H1 (cell line): ENCODE measurements around the gene AP2A2. TPM values are rescaled to one million over a fixed set of nuclear protein-coding genes. Genes with fewer than 3 reads are reported as not detected.

Source experiments
- CTCF ChIA-PET: fragments of 300-600 bp; sonication (Branson Sonifier 250); formaldehyde crosslinking; loops from one replicate; lab custom pipeline; 2021; ENCODE audit not compliant: partially characterized antibody; lab: Charles Lee
- POLR2A ChIA-PET: fragments of 300-600 bp; sonication (Branson Sonifier 250); formaldehyde crosslinking; loops from one replicate; lab custom pipeline; 2021; ENCODE audit warnings: inconsistent platforms; ENCODE audit not compliant: partially characterized antibody; lab: Charles Lee
- DNase-seq, 2 experiments: peaks; one replicate each; pipeline versions ENCODE4 v3.0.0 to v3.0.0-alpha.2; 2010 to 2022; ENCODE audit warnings: low spot score in 2 of 2, low read depth in 1 of 2, mixed read lengths in 1 of 2
- FAIRE-seq: peaks from 2 replicates; lab custom pipeline; 2011; peaks lifted over from hg19 to GRCh38; lab: Jason Lieb, UNC
- H2AFZ ChIP-seq: 2 replicates; pipeline ENCODE4 v1.8.1; 2012; ENCODE audit warnings: low read length, inconsistent platforms
- H2AK5ac ChIP-seq: 2 replicates; pipeline ENCODE4 v1.6.1; 2013; ENCODE audit warnings: low read depth, low read length
- H2BK120ac ChIP-seq: replicated peaks from 2 replicates; pipeline ENCODE3; 2013; ENCODE audit warnings: low read depth, low read length, inconsistent platforms
- H2BK12ac ChIP-seq: 2 replicates; pipeline ENCODE4 v1.6.1; 2013; ENCODE audit warnings: low read depth, low read length
- H2BK15ac ChIP-seq: 2 replicates; pipeline ENCODE4 v1.6.1; 2013; ENCODE audit warnings: low read length
- H2BK20ac ChIP-seq: 2 replicates; pipeline ENCODE4 v1.6.1; 2013; ENCODE audit warnings: low read length
- H2BK5ac ChIP-seq: 2 replicates; pipeline ENCODE4 v1.6.1; 2013; ENCODE audit warnings: low read depth, low read length
- H3K14ac ChIP-seq: 2 replicates; pipeline ENCODE4 v1.6.1; 2013; ENCODE audit warnings: inconsistent platforms; ENCODE audit not compliant: insufficient read length
- H3K18ac ChIP-seq: 2 replicates; pipeline ENCODE4 v1.6.1; 2013; ENCODE audit warnings: low read length; ENCODE audit errors: extremely low read depth
- H3K23ac ChIP-seq: 2 replicates; pipeline ENCODE4 v1.6.1; 2013; ENCODE audit warnings: inconsistent platforms; ENCODE audit not compliant: insufficient read length
- H3K23me2 ChIP-seq: 2 replicates; pipeline ENCODE4 v1.6.1; 2013; ENCODE audit warnings: low read depth, low read length
- H3K27ac ChIP-seq: 2 replicates; pipeline ENCODE4 v1.6.1; 2011; ENCODE audit warnings: low read depth, low read length, inconsistent platforms
- H3K27me3 ChIP-seq, 4 experiments: replicated peaks in 1 of 4; 1 replicate in 1 of 4; 2 replicates in 3 of 4; pipeline versions ENCODE4 v1.6.1 to v1.8.1; 2011 to 2013; ENCODE audit warnings: low read length in 3 of 4, mild to moderate bottlenecking in 3 of 4, inconsistent platforms in 2 of 4, mixed read lengths in 2 of 4, moderate library complexity in 1 of 4; ENCODE audit not compliant: control insufficient read depth in 3 of 4, insufficient read depth in 3 of 4; ENCODE audit errors: extremely low read depth in 1 of 4
- H3K36me3 ChIP-seq, 4 experiments: 2 replicates each; pipeline versions ENCODE4 v1.6.1 to v1.8.1; 2011 to 2013; ENCODE audit warnings: mild to moderate bottlenecking in 4 of 4, low read length in 3 of 4, moderate library complexity in 2 of 4, control low read depth in 1 of 4, inconsistent platforms in 1 of 4; ENCODE audit not compliant: insufficient read depth in 4 of 4, control insufficient read depth in 2 of 4
- H3K4ac ChIP-seq: replicated peaks from 2 replicates; pipeline ENCODE3; 2013; ENCODE audit warnings: low read length, low read depth, mixed read lengths, inconsistent platforms; ENCODE audit not compliant: insufficient read length
- H3K4me1 ChIP-seq, 4 experiments: replicated peaks in 1 of 4; 1 replicate in 1 of 4; 2 replicates in 3 of 4; pipeline versions ENCODE4 v1.6.1 to v1.8.1; 2011 to 2013; ENCODE audit warnings: low read length in 3 of 4, inconsistent platforms in 2 of 4, mixed read lengths in 1 of 4; ENCODE audit not compliant: insufficient read depth in 4 of 4, control insufficient read depth in 3 of 4
- H3K4me2 ChIP-seq, 2 experiments: 2 replicates each; pipeline versions ENCODE4 v1.6.1 to v1.8.1; 2011 to 2013; ENCODE audit warnings: low read depth in 2 of 2, low read length in 2 of 2, control low read depth in 1 of 2, inconsistent platforms in 1 of 2, mild to moderate bottlenecking in 1 of 2; ENCODE audit not compliant: insufficient read depth in 1 of 2
- H3K4me3 ChIP-seq, 4 experiments: fragments of 200-600, 300-600 bp in 1 of 4; sonication (generic), shearing (Covaris generic), sonication (Bioruptor Twin) in 1 of 4; 2 replicates each; pipeline versions ENCODE4 v1.5.1 to v1.8.1; 2011 to 2016; ENCODE audit warnings: low read length in 4 of 4, low read depth in 3 of 4, control low read depth in 2 of 4, inconsistent platforms in 2 of 4, mild to moderate bottlenecking in 2 of 4, mixed read lengths in 1 of 4, moderate library complexity in 1 of 4; ENCODE audit not compliant: insufficient read depth in 2 of 4; ENCODE audit errors: extremely low read depth in 1 of 4
- H3K56ac ChIP-seq: replicated peaks from 2 replicates; pipeline ENCODE3; 2013; ENCODE audit warnings: low read depth, mild to moderate bottlenecking, mixed read lengths, low read length, inconsistent platforms; ENCODE audit not compliant: insufficient read length
- H3K79me1 ChIP-seq: 2 replicates; pipeline ENCODE4 v1.6.1; 2013; ENCODE audit warnings: low read depth, low read length, control low read depth
- H3K79me2 ChIP-seq, 2 experiments: 2 replicates each; pipeline versions ENCODE4 v1.6.1 to v1.8.1; 2012 to 2013; ENCODE audit warnings: low read length in 2 of 2, mild to moderate bottlenecking in 2 of 2, inconsistent platforms in 1 of 2; ENCODE audit not compliant: insufficient read depth in 2 of 2, control insufficient read depth in 1 of 2
- H3K9ac ChIP-seq, 4 experiments: replicated peaks in 1 of 4; 1 replicate in 1 of 4; 2 replicates in 3 of 4; pipeline versions ENCODE4 v1.6.1 to v1.8.1; 2011 to 2013; ENCODE audit warnings: low read depth in 3 of 4, low read length in 3 of 4, control low read depth in 2 of 4, mild to moderate bottlenecking in 2 of 4, moderate library complexity in 2 of 4, inconsistent platforms in 1 of 4; ENCODE audit errors: extremely low read depth in 1 of 4
- H3K9me3 ChIP-seq, 2 experiments: 2 replicates each; pipeline versions ENCODE4 v1.6.1 to v1.8.1; 2012 to 2013; ENCODE audit warnings: mild to moderate bottlenecking in 2 of 2, moderate library complexity in 2 of 2, control low read depth in 1 of 2, inconsistent platforms in 1 of 2, low read depth in 1 of 2, low read length in 1 of 2, mixed read lengths in 1 of 2; ENCODE audit not compliant: insufficient read depth in 2 of 2
- H4K20me1 ChIP-seq, 2 experiments: replicated peaks in 1 of 2; 2 replicates each; pipeline versions ENCODE3 to v1.8.1; 2011 to 2013; ENCODE audit warnings: inconsistent platforms in 2 of 2, low read length in 2 of 2, mild to moderate bottlenecking in 1 of 2; ENCODE audit not compliant: insufficient read depth in 2 of 2, control insufficient read depth in 1 of 2
- H4K5ac ChIP-seq: 2 replicates; pipeline ENCODE4 v1.6.1; 2013; ENCODE audit warnings: low read length, low read depth, mixed read lengths, inconsistent platforms; ENCODE audit not compliant: insufficient read length
- H4K8ac ChIP-seq: 2 replicates; pipeline ENCODE4 v1.8.0; 2013; ENCODE audit warnings: mild to moderate bottlenecking, moderate library complexity, low read length, inconsistent platforms; ENCODE audit not compliant: insufficient read depth; ENCODE audit errors: extremely low read depth
- H4K91ac ChIP-seq: replicated peaks from 2 replicates; pipeline ENCODE3; 2013; ENCODE audit warnings: low read length, mixed read lengths, inconsistent platforms; ENCODE audit not compliant: insufficient read length
- JUN ChIP-seq: IDR thresholded peaks from 2 replicates; pipeline ENCODE4 v1.6.1; 2011; ENCODE audit warnings: low read depth, mild to moderate bottlenecking, improper control_type of control experiment, low read length
- KDM1A ChIP-seq: fragments of 200-600, 300-600 bp; sonication (generic); IDR thresholded peaks from 2 replicates; pipeline ENCODE4 v1.7.1; 2016; ENCODE audit warnings: mild to moderate bottlenecking, low read length, borderline replicate concordance
- WGBS, 2 experiments: shearing (Covaris generic) in 1 of 2; methylation state at CpG; one replicate each; pipeline versions ENCODE4 v1.1.6 to v1.1.7; 2013 to 2015; ENCODE audit warnings: low lambda C conversion rate in 2 of 2, mixed read lengths in 2 of 2, inconsistent platforms in 1 of 2, low coverage in 1 of 2, missing lambda C conversion rate in 1 of 2; ENCODE audit not compliant: insufficient replicate concordance in 2 of 2, insufficient coverage in 1 of 2, insufficient read length in 1 of 2; ENCODE audit errors: extremely low coverage in 1 of 2, missing lambda C conversion rate in 1 of 2; 5-methylcytosine and 5-hydroxymethylcytosine counted together
- polyA plus RNA-seq, 7 experiments: library from polyadenylated mRNA; depleted of rRNA in 3 of 7; stranded (reverse) in 5 of 7; unstranded in 2 of 7; fragments of >200 nt in 5 of 7; fragments of 200-250 nt in 2 of 7; gene quantifications; 1 replicate in 5 of 7; 2 replicates in 1 of 7; 4 replicates in 1 of 7; pipeline versions ENCODE4 v1.2.1 to v1.2.3, GENCODE V29; 2011 to 2013; ENCODE audit warnings: missing spikeins in 2 of 7, mixed read lengths in 2 of 7
- total RNA-seq: library from RNA; stranded (reverse); fragmentation: NEBNext Ultra II Directional; extraction: Animal tissue kit (Norgen Biotek cat#: 25700); gene quantifications from 2 replicates; pipeline ENCODE4 v1.2.1, GENCODE V29; 2021

Gene AP2A2
- total and polyA plus RNA-seq, 2 of the 8 experiments (the other 6 are each of a cell fraction or from before 2014, with no cell fraction given) = 50.0 to 65.0 TPM

DNA sequence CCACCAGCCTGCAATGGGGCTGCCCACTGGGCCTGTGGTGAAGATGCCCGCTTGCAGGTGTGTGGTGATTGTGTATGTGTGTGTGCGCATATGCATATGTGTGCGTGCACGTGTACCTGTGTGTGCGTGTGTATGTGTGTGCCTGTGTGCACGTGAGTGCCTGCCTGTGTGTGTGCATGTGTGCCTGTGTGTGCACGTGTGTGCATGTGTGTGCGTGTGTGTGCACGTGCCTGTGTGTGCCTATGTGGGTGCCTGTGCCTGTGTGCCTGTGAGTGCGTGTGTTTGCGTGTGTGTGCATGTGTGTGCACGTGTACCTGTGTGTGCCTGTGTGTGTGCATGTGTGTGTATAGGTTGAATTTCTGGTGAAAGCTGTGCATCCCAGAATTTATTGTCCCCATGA lies 113.3 kb downstream of the AP2A2 start:
- ChIA-PET POLR2A (no interaction called here), CTCF (interaction anchor here (2.2 to 5.0 kb wide), 2 partner anchors 12 to 191 kb away, joined by 6 to 22 read pairs; no protein-coding TSS in a partner anchor)
- Histone ChIP-seq H2BK15ac (no peak overlapping the region), H3K18ac (no peak overlapping the region), H3K4me1 (peaks cover 0 to 2% (median 0%) of the 10 kb centered on the region in 4 experiments; a peak in 2 of 7 replicates), H3K36me3 (no peaks in the 10 kb centered on the region), H3K4me3 (no peak overlapping the region), H2BK5ac (peak overlapping the region; percentile 46; the same call in 1 of the 2 replicates), H2AFZ (no peak overlapping the region), H2BK120ac (no peak overlapping the region), H4K5ac (no peak overlapping the region), H3K4ac (no peak overlapping the region), H2BK20ac (no peak overlapping the region), H2BK12ac (no peak overlapping the region; the same call in 1 of the 2 replicates), H3K4me2 (no peak overlapping the region), H3K23me2 (no peaks in the 10 kb centered on the region), H3K79me2 (no peaks in the 10 kb centered on the region), H3K56ac (peak overlapping the region; percentile 16), H3K23ac (no peak overlapping the region), H3K9me3 (no peaks in the 10 kb centered on the region), H4K20me1 (peaks cover 0 to 4% of the 10 kb centered on the region in 2 experiments), H3K9ac (no peak overlapping the region), H4K91ac (no peak overlapping the region), H3K27ac (no peak overlapping the region), H2AK5ac (peak overlapping the region; percentile 6; the same call in 1 of the 2 replicates), H3K14ac (peak overlapping the region; percentile 17), H4K8ac (no peak overlapping the region; the same call in 1 of the 2 replicates), H3K27me3 (no peaks in the 10 kb centered on the region), H3K79me1 (no peaks in the 10 kb centered on the region)
- DNase-seq (no peak), FAIRE-seq (no peak)
- 89% methylated on average over 12 of the region's 12 CpGs; no CpG with 5 or more reads in 1 of the 2 experiments for WGBS, 2 experiments
- TF ChIP-seq KDM1A (peak; percentile 17; the same call in 1 of the 2 replicates), JUN (no peak)
